HUES6 (cell line): Measurements from ENCODE around the gene PGBD5.

Source experiments
- H3K27ac ChIP-seq: 2 replicates; pipeline ENCODE4 v1.7.0; 2013; ENCODE audit warnings: low read depth, mild to moderate bottlenecking, low read length, inconsistent platforms
- H3K27me3 ChIP-seq: 2 replicates; pipeline ENCODE4 v1.6.1; 2013; ENCODE audit warnings: low read length; ENCODE audit not compliant: control insufficient read depth, insufficient read depth
- H3K36me3 ChIP-seq: 2 replicates; pipeline ENCODE4 v1.6.1; 2013; ENCODE audit warnings: low read length; ENCODE audit not compliant: control insufficient read depth, insufficient read depth
- H3K4me1 ChIP-seq: 2 replicates; pipeline ENCODE4 v1.6.1; 2013; ENCODE audit warnings: low read length; ENCODE audit not compliant: control insufficient read depth, insufficient read depth
- H3K4me3 ChIP-seq: 2 replicates; pipeline ENCODE4 v1.5.1; 2013; ENCODE audit warnings: low read depth, low read length
- H3K9ac ChIP-seq: one replicate; pipeline ENCODE4 v1.6.1; 2013; ENCODE audit warnings: mild to moderate bottlenecking, low read length
- H3K9me3 ChIP-seq: 2 replicates; pipeline ENCODE4 v1.6.1; 2013; ENCODE audit warnings: low read depth, low read length; ENCODE audit not compliant: control insufficient read depth, insufficient read depth

The PGBD5 gene

DNA sequence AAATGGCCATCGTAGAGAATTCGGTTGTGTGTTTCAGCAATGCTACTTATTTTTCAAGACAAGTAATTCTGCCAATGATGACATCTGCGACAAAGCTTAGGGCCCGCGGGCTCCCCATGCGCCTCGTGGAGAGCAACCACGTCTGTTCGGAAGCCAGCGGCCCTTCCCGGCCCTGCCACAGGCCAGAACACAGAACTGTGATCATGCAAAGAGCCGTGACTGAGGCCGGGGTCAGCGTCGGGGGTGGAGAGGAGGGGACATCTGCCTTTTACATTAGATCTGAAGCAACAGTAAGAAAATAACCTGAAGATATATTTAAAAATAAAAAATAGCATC, 103.7 kb downstream of the PGBD5 start:
- H3K36me3 ChIP-seq, result peaks cover 21% of the 10 kb centered on the region

DNA sequence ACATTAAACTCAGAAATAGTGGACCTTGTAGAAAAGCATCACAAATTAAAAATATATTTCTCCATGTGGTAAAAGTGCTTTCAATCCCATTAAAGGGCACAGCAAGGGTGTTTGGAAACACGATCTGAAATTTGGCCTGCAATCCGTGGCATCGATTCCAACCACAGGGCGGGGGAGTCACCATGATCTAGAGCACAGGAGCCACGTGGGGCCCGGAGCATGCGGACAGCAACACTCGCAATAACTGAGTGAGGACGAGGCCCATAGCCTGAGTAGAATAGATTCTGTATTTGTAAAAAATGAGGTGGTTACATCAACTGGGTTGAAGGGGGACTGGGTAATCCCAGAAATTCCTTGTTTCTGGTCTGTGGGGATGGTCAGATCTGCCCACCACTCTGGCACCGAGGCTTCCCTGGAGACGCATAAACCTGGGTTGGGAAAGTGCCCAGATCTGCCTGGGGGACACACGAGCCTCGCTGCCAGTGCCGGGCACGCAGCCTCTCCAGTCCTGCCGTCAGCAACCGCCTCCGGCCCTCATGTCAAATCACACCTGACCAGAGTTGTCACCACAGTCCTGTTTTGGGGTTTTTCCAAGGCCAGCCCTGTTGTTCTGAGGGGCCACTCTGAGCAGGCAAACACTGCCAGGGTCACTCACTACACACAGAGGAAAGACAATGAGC, 104.3 kb downstream of the PGBD5 start:
- H3K4me3 ChIP-seq, result no peak overlapping the region
- no peak overlapping the region for H3K9ac ChIP-seq
- no peak overlapping the region for H3K27ac ChIP-seq
- H3K27me3 ChIP-seq, result no peaks in the 10 kb centered on the region
- peaks cover 21% of the 10 kb centered on the region for H3K36me3 ChIP-seq
- H3K9me3 ChIP-seq, result no peaks in the 10 kb centered on the region
- peaks cover under 1% of the 10 kb centered on the region; the same call in 1 of the 2 replicates for H3K4me1 ChIP-seq

More for the DNA sequence above, 103.7 kb downstream of the PGBD5 start:
- Histone ChIP-seq H3K4me1 (peaks cover 6% of the 10 kb centered on the region; the same call in 1 of the 2 replicates), H3K9ac (no peak overlapping the region), H3K27ac (no peak overlapping the region), H3K9me3 (no peaks in the 10 kb centered on the region), H3K4me3 (no peak overlapping the region), H3K27me3 (no peaks in the 10 kb centered on the region)

DNA sequence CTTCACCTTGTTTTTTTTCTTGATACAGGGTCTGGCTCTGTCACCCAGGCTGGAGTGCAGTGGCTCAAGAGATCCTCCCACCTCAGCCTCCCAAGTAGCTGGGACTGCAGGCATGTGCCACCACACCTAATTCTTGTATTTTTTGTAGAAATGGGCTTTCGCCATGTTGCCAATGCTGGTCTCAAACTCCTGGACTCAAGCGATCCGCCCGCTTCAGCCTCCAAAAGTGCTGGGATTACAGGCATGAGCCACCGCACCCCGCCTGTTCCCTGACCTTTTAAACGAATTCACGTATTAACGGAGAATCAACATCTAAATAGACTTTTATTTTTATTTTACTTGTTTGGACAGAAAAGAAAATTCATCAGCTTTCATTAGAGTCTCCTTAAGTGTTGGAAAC, 104.8 kb downstream of the PGBD5 start:
- H3K4me1 ChIP-seq, result no peaks in the 10 kb centered on the region
- H3K9ac ChIP-seq, result no peak overlapping the region
- H3K36me3 ChIP-seq, result peaks cover 21% of the 10 kb centered on the region
- no peaks in the 10 kb centered on the region for H3K9me3 ChIP-seq
- H3K4me3 ChIP-seq, result no peak overlapping the region
- H3K27ac ChIP-seq, result no peak overlapping the region
- no peaks in the 10 kb centered on the region for H3K27me3 ChIP-seq

DNA sequence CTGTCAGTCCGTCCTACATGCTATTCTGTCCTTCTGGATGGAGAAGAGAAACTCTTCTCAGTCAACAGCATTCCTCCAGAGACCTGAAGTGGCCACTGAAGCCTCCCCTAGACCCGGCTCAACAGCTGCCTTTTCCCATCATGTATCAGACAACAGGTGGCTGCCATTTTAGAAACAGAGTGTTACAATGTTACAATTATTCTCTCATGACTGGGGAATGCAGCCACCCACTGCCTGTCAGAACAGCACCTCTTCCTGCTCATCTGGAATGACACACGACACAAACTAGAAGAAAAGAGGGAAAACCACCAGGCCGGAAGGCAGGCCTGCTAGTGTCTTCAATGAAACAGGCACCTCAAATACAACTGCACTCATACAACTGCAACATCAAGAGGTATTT, 105.3 kb downstream of the PGBD5 start:
- Histone ChIP-seq H3K27me3 (no peaks in the 10 kb centered on the region), H3K4me3 (no peak overlapping the region), H3K4me1 (no peaks in the 10 kb centered on the region), H3K9me3 (no peaks in the 10 kb centered on the region), H3K9ac (no peak overlapping the region), H3K27ac (no peak overlapping the region), H3K36me3 (peaks cover 21% of the 10 kb centered on the region)

DNA sequence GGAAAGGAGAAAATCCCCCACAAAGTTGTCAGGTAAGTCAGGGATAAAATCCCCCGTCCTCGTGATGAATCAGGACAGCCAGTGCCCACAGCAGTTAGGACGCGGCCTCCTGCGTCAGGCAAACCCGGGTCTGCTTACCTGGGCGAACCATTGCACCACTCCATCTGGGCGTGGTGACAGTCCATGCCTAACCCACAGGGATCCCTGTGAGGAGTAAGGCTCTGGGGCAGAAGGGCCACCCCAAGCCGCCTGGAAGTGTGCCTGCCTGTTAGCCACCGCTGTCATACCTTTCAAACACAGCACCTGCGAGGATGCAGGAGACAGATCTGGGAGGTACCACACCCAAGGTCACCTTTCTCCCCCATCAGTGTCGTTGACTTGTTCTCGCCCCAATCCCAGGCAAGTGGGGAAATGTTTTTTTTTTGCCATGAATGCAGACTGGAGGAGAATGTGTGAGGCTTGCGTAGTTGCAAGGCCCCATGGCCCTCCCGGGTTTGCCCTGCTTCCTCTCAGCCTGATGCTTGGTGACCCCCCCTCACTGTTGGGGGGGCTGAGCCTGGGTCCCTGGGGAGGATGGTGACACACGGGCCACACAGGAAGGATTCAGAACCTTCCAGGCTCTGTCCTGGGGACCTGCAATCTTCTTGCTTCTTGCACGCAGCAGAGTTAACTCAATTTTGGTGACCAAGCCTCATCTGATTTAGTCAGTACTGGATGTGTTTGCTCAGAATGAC, 107.0 kb downstream of the PGBD5 start:
- H3K4me3 ChIP-seq, result no peak overlapping the region

DNA sequence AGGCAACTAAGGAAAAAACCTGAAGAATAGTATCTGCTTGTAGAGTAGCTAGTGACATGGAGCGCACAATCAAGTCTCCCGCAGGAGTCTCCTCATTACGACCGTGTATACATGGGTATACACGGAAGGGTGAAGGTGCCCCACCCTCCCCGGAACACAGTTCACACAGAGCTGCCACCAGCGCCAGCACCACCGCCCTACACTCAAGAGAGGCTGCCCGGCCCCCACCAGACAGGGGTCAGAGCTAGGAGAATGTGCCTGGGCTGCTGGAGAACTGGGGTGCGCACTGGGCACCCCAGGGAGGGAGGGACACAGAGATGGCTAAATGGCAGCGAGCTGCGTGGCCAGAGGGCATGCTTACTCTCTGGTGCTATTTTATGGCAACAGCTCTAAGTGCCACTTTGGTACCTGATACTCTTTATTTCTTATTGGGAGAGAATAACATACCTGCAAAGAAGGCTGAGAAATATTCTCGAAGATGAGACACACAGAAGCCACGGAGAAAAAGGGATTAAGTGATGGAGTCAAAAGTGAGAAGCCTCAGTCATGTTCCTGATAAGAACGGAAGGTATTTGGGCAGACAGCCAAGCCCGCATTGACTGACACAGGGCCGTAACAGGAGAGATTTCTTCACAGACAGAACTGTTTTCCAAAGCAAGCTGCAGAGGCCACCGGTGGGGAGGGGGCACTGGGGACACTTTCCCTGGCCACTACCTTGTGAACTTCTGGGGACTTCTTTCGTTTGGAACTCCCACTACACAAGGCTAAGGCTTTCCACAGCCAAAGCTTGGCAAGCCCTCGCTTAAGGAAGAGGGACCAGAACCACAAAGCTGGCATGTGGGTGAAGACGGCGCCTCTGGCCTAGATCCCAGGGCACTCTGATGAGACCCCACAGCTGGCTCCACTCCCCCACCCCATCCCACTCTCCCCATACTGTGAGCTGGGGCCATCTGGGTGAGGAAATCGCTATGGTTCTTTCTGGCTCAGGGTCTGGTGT, 108.0 kb downstream of the PGBD5 start:
- no peak overlapping the region for H3K9ac ChIP-seq
- H3K9me3 ChIP-seq, result no peaks in the 10 kb centered on the region
- no peaks in the 10 kb centered on the region for H3K27me3 ChIP-seq
- no peaks in the 10 kb centered on the region for H3K4me1 ChIP-seq
- H3K4me3 ChIP-seq, result no peak overlapping the region
- H3K27ac ChIP-seq, result no peak overlapping the region
- H3K36me3 ChIP-seq, result peaks cover 5% of the 10 kb centered on the region

More for the DNA sequence above, 107.0 kb downstream of the PGBD5 start:
- Histone ChIP-seq H3K27ac (no peak overlapping the region), H3K9ac (no peak overlapping the region), H3K4me1 (no peaks in the 10 kb centered on the region), H3K36me3 (peaks cover 9% of the 10 kb centered on the region), H3K27me3 (no peaks in the 10 kb centered on the region), H3K9me3 (no peaks in the 10 kb centered on the region)

DNA sequence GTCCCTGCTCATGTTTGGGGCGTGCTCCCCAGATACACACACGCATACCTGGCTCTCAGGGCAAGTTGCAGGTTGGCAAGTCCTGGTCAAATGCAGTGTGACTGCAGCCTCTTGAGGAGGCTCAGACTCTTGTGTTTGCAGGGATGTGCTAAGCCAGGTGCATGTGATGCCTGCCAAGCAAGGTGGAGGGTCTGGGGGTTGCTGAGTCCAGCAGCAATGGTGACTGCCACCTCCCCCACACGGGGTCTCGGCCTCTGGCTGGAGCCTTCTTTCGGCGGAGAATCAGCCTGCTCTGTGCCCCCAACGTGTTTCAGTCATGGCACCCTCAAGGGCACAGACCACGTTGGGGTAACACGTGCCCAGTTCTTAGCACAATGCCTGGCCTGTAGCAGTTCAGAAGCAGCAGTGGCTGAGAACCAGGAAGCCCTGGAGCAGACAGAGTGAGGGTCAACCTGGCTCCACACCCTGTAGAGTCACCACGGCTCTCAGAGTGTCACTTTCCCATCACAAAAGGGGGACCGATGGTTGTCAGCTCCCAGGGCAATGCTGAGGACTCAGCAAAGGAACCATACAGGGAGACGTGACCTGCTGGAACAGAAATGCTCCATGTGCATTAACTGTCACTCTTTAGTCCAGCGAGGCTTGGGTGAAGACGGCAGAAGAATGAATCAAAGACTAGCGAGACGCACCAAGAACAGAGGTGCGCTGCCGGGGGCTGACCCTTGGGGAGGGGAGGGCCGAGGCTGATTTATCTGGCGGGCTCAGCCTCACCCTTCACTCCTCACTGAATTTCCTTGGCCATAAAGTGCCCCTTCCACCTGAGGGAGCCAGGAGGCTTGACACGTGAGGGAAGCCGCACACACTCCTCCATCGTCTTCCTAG, 109.0 kb downstream of the PGBD5 start:
- H3K27ac ChIP-seq, result no peak overlapping the region
- H3K9ac ChIP-seq, result no peak overlapping the region
- H3K9me3 ChIP-seq, result no peaks in the 10 kb centered on the region
- H3K27me3 ChIP-seq, result no peaks in the 10 kb centered on the region
- H3K4me3 ChIP-seq, result no peak overlapping the region
- H3K36me3 ChIP-seq, result no peaks in the 10 kb centered on the region
- no peaks in the 10 kb centered on the region for H3K4me1 ChIP-seq

DNA sequence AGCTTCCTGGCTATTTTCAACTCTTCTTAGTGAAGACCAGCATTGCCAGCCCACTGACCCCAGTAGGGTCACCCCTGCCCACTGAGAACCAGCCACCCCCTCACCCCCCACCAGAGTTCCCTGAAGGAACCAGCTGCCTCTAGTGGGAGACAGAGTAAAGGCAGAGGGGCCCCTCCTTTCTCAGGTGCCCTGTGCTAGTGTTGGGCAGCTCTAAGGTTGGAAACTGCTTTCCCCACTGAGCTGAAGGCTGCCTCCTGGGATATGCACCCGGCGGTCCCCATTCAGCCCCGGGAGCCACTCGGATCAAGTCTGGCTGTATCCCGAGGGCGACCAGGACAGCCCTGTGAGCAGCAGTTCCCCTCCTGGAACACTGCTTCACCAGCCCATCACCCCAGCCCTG, 111.0 kb downstream of the PGBD5 start:
- Histone ChIP-seq H3K27me3 (no peaks in the 10 kb centered on the region), H3K27ac (no peak overlapping the region), H3K4me3 (no peak overlapping the region), H3K9me3 (no peaks in the 10 kb centered on the region), H3K9ac (no peak overlapping the region), H3K4me1 (no peaks in the 10 kb centered on the region), H3K36me3 (no peaks in the 10 kb centered on the region)

DNA sequence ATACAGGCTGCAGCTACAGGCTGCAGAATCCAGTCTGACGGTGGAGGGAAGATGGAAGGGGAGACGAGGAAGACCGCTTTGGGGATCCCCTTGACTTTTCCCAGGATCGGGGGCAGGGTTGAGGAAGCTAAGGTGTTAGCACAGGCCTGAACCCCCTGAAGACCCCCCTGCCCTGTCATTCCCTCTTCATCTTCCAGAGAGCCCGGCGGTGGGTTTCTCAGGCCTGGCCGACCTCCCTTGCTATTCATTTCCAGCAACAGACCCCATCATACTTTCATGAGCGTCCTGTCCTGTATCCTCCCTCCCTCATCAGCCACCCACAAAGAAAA, 112.0 kb downstream of the PGBD5 start:
- no peaks in the 10 kb centered on the region for H3K27me3 ChIP-seq
- no peaks in the 10 kb centered on the region for H3K9me3 ChIP-seq
- H3K4me3 ChIP-seq, result no peak overlapping the region
- H3K9ac ChIP-seq, result no peak overlapping the region
- H3K36me3 ChIP-seq, result no peaks in the 10 kb centered on the region
- no peaks in the 10 kb centered on the region for H3K4me1 ChIP-seq
- no peak overlapping the region for H3K27ac ChIP-seq

DNA sequence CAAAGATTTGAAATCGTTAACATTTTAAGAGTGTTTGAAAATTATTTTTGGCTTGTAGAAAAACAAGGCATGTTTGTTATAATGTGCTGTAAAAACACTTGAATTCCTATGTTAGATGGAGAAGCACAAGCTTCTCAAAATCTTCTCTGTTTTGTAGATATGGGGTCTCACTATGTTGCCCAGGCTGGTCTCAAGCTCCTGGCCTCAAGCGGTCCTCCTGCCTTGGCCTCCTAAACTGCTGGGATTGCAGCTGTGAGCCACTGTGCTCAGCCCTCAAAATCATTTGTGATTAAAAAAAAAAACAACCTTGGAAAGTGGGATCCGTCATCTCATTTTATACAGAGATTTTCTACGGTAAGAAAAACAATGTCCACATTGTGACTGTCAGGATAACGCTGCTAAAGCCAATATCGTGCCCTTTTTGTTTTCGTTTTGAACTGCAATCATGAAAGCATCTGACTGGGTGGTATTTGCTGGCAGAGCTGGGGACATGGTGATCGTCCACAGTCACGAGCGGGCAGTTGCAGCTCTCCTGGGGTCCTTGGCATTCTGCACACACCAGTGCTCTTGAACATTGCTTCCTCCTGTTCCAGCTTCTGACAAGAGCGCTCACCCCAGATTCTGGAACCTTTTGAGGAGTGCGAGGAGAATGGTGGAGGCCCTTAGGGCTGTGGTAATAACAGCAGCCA, 112.5 kb downstream of the PGBD5 start:
- Histone ChIP-seq H3K27me3 (no peaks in the 10 kb centered on the region), H3K4me3 (no peak overlapping the region), H3K4me1 (no peaks in the 10 kb centered on the region), H3K36me3 (no peaks in the 10 kb centered on the region), H3K9me3 (no peaks in the 10 kb centered on the region), H3K9ac (no peak overlapping the region), H3K27ac (no peak overlapping the region)
